HEK293T (cell line): ENCODE data around the gene SAMD14.

Experiments
- NFRKB ChIP-seq: fragments of 450-650 bp; IDR thresholded peaks from 2 replicates; pipeline ENCODE4 v1.6.1; 2016; ENCODE audit warnings: mild to moderate bottlenecking, moderate library complexity
- SP1 ChIP-seq: fragments of 450-650 bp; IDR thresholded peaks from 2 replicates; pipeline ENCODE4 v1.6.1; 2017
- SUZ12 ChIP-seq: fragments of 450-650 bp; IDR thresholded peaks from 2 replicates; pipeline ENCODE4 v1.6.1; 2016; ENCODE audit warnings: mild to moderate bottlenecking
- ZNF384 ChIP-seq: fragments of 450-650 bp; IDR thresholded peaks from 2 replicates; pipeline ENCODE4 v1.6.1; 2016

DNA sequence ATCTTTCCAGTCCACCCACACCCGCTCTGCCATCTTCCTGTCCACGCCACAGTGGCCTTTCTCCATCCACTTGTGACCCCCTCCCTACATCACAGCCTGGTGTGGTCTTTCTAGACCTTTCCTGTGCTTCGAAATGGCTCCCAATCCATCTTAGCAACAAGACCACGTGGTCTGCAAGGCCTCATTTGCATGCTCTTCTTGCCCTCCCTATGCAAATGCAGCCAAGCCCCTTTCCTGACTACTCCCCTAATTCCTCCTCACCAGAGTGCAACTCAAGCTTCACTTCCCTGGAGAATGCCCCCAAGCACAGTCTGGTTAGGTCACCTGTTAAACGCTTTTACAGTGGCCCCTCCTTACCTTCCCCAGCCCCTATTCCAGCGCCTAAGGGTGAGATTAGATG, 14.4 kb upstream of the SAMD14 start:
- TF ChIP-seq NFRKB (no peak), SP1 (no peak), SUZ12 (no peak), ZNF384 (no peak)
